SK-N-SH treated with all-trans-retinoic acid at 6 μM for 48 hours (cell line): ENCODE data around the gene B4GALNT3.

ENCODE experiments used
- ATAC-seq: fragments of 200-7000 bp; cut with Tn5 transposase; 3 replicates; pipeline ENCODE4 v1.9.1; 2020; ENCODE audit warnings: mild to moderate bottlenecking, moderate library complexity
- ARNTL ChIP-seq: fragments of 450-650 bp; formaldehyde crosslinking; IDR thresholded peaks from 2 replicates; pipeline ENCODE4 v1.5.0; 2020; ENCODE audit warnings: low read depth, mild to moderate bottlenecking, moderate library complexity, borderline replicate concordance
- BACH2 ChIP-seq: fragments of 250-450 bp; sonication (Bioruptor Pico); IDR thresholded peaks from 2 replicates; pipeline ENCODE4 v1.9.0; 2021; ENCODE audit warnings: mild to moderate bottlenecking, borderline replicate concordance
- CSDC2 ChIP-seq: fragments of 250-450 bp; sonication (Bioruptor Pico); IDR thresholded peaks from 2 replicates; pipeline ENCODE4 v1.5.0; 2020; ENCODE audit warnings: mild to moderate bottlenecking, moderate library complexity
- ESRRG ChIP-seq: fragments of 250-450 bp; sonication (Bioruptor Pico); IDR thresholded peaks from 2 replicates; pipeline ENCODE4 v1.6.1; 2021; ENCODE audit warnings: mild to moderate bottlenecking
- GLIS3 ChIP-seq: fragments of 250-450 bp; sonication (Bioruptor Pico); IDR thresholded peaks from 2 replicates; pipeline ENCODE4 v1.5.0; 2020; ENCODE audit warnings: mild to moderate bottlenecking, moderate library complexity
- ISL1 ChIP-seq: fragments of 250-450 bp; sonication (Bioruptor Pico); IDR thresholded peaks from 2 replicates; pipeline ENCODE4 v2.1.2; 2022; ENCODE audit warnings: mild to moderate bottlenecking, moderate library complexity
- OSR1 ChIP-seq: fragments of 250-450 bp; sonication (Bioruptor Pico); IDR thresholded peaks from 2 replicates; pipeline ENCODE4 v1.8.0; 2022; ENCODE audit warnings: moderate library complexity, mild to moderate bottlenecking, inconsistent platforms
- PPARA ChIP-seq: fragments of 250-450 bp; sonication (Bioruptor Pico); IDR thresholded peaks from 2 replicates; pipeline ENCODE4 v1.5.0; 2020; ENCODE audit warnings: mild to moderate bottlenecking, borderline replicate concordance
- RARB ChIP-seq: fragments of 250-450 bp; sonication (Bioruptor Pico); IDR thresholded peaks from 2 replicates; pipeline ENCODE4 v1.8.0; 2021; ENCODE audit warnings: mild to moderate bottlenecking, moderate library complexity
- SNAI2 ChIP-seq: fragments of 250-450 bp; sonication (Bioruptor Pico); IDR thresholded peaks from 2 replicates; pipeline ENCODE4 v1.5.0; 2020; ENCODE audit warnings: mild to moderate bottlenecking, moderate library complexity
- TCF4 ChIP-seq: fragments of 250-450 bp; sonication (Bioruptor Pico); IDR thresholded peaks from 2 replicates; pipeline ENCODE4 v1.8.0; 2021; ENCODE audit warnings: mild to moderate bottlenecking, moderate library complexity, borderline replicate concordance
- ZC3H10 ChIP-seq: fragments of 250-450 bp; sonication (Bioruptor Pico); IDR thresholded peaks from 2 replicates; pipeline ENCODE4 v1.5.1; 2021; ENCODE audit warnings: mild to moderate bottlenecking, moderate library complexity
- ZFP30 ChIP-seq: fragments of 450-650 bp; formaldehyde crosslinking; IDR thresholded peaks from 2 replicates; pipeline ENCODE4 v1.5.0; 2022; ENCODE audit warnings: mild to moderate bottlenecking, moderate library complexity
- ZNF565 ChIP-seq: fragments of 450-650 bp; formaldehyde crosslinking; conservative IDR thresholded peaks from 2 replicates; pipeline ENCODE4 v1.5.0; 2020; ENCODE audit warnings: low read depth, mild to moderate bottlenecking, moderate library complexity
- ZNF70 ChIP-seq: fragments of 450-650 bp; formaldehyde crosslinking; IDR thresholded peaks from 2 replicates; pipeline ENCODE4 v1.5.0; 2020; ENCODE audit warnings: mild to moderate bottlenecking, moderate library complexity
- ZNF8 ChIP-seq: fragments of 450-650 bp; formaldehyde crosslinking; IDR thresholded peaks from 2 replicates; pipeline ENCODE4 v1.5.0; 2020; ENCODE audit warnings: mild to moderate bottlenecking, moderate library complexity
- TF ChIP-seq, protein P1 (sequence below): fragments of 250-450 bp; sonication (Bioruptor Pico); IDR thresholded peaks from 2 replicates; pipeline ENCODE4 v1.5.0; 2020; ENCODE audit warnings: mild to moderate bottlenecking, moderate library complexity
- TF ChIP-seq, protein P2 (sequence below): fragments of 250-450 bp; sonication (Bioruptor Pico); IDR thresholded peaks from 2 replicates; pipeline ENCODE4 v1.5.1; 2020; ENCODE audit warnings: low read depth, mild to moderate bottlenecking, moderate library complexity
- TF ChIP-seq, protein P3 (sequence below): fragments of 250-450 bp; sonication (Bioruptor Pico); IDR thresholded peaks from 2 replicates; pipeline ENCODE4 v1.8.0; 2020; ENCODE audit warnings: mild to moderate bottlenecking, moderate library complexity, borderline replicate concordance
- TF ChIP-seq, protein P4 (sequence below): fragments of 250-450 bp; sonication (Bioruptor Pico); IDR thresholded peaks from 2 replicates; pipeline ENCODE4 v1.8.0; 2021; ENCODE audit warnings: low read depth, mild to moderate bottlenecking, moderate library complexity, borderline replicate concordance

B4GALNT3 gene

DNA sequence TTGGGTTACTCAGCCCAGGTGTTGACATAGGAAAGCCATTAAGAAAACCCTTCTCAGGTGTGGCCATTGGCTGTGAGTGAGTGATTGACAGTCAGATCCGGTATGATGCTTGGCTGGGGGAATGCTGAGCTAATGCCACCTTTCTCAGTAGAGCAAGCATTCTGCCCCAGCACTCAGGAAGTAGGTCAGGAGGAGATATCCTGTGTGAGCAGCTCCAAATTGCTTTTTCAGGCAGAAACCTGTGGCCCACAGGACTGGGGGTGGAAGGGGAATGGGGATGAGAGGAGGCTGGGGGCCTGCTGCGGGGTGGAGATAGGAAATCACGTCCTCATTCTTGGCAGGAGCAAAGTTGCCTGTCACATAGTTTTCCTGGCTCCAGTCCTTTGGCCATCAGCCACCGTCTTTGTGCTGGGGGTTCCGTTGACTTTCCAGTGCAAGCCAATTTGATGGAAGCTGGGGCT lies 147.8 kb downstream of the B4GALNT3 start:
- TF ChIP-seq ZNF565 (CRISPR knock-in tag), result no peak
- TF ChIP-seq ZNF70, result no peak
- TF ChIP-seq ARNTL (CRISPR knock-in tag), result no peak
- TF ChIP-seq, protein P1, sequence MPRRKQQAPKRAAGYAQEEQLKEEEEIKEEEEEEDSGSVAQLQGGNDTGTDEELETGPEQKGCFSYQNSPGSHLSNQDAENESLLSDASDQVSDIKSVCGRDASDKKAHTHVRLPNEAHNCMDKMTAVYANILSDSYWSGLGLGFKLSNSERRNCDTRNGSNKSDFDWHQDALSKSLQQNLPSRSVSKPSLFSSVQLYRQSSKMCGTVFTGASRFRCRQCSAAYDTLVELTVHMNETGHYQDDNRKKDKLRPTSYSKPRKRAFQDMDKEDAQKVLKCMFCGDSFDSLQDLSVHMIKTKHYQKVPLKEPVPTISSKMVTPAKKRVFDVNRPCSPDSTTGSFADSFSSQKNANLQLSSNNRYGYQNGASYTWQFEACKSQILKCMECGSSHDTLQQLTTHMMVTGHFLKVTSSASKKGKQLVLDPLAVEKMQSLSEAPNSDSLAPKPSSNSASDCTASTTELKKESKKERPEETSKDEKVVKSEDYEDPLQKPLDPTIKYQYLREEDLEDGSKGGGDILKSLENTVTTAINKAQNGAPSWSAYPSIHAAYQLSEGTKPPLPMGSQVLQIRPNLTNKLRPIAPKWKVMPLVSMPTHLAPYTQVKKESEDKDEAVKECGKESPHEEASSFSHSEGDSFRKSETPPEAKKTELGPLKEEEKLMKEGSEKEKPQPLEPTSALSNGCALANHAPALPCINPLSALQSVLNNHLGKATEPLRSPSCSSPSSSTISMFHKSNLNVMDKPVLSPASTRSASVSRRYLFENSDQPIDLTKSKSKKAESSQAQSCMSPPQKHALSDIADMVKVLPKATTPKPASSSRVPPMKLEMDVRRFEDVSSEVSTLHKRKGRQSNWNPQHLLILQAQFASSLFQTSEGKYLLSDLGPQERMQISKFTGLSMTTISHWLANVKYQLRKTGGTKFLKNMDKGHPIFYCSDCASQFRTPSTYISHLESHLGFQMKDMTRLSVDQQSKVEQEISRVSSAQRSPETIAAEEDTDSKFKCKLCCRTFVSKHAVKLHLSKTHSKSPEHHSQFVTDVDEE (CRISPR knock-in tag), result no peak
- no peak for TF ChIP-seq SNAI2 (CRISPR knock-in tag)
- no peak for TF ChIP-seq ZNF8 (CRISPR knock-in tag)
- TF ChIP-seq RARB, result no peak
- no peak for TF ChIP-seq BACH2 (CRISPR knock-in tag)
- no peak for TF ChIP-seq ZC3H10 (CRISPR knock-in tag)
- no peak for TF ChIP-seq TCF4 (CRISPR knock-in tag)
- no peak for TF ChIP-seq ZFP30 (CRISPR knock-in tag)
- TF ChIP-seq GLIS3 (CRISPR knock-in tag), result no peak
- ATAC-seq, result no peak

DNA sequence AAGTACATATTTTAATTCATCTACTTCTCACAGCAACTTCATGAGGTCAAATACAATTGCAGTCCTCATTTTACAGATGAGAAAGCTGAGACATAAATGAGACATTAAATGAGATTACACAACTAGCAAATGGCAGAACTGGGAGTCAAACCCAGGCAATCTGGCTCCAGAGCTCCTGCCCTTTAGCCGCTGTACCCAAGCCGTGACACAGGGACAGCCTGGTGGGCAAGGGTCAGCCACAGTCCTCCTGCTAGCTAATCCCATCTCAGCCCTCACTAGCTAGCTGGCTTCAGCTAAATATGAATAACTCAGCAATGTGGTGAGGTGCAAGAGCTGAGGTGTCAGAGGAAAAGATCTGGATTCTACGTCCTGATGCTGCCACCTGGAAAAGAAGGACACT lies 148.7 kb downstream of the B4GALNT3 start:
- TF ChIP-seq ZNF70 (no peak), RARB (no peak), ZC3H10 (CRISPR knock-in tag) (no peak), ESRRG (no peak), BACH2 (CRISPR knock-in tag) (no peak), OSR1 (CRISPR knock-in tag) (no peak), PPARA (CRISPR knock-in tag) (no peak), ISL1 (CRISPR knock-in tag) (no peak), ARNTL (CRISPR knock-in tag) (no peak), TCF4 (CRISPR knock-in tag) (no peak), ZNF8 (CRISPR knock-in tag) (no peak), SNAI2 (CRISPR knock-in tag) (no peak), ZNF565 (CRISPR knock-in tag) (no peak), ZFP30 (CRISPR knock-in tag) (no peak)
- TF ChIP-seq, protein P2, sequence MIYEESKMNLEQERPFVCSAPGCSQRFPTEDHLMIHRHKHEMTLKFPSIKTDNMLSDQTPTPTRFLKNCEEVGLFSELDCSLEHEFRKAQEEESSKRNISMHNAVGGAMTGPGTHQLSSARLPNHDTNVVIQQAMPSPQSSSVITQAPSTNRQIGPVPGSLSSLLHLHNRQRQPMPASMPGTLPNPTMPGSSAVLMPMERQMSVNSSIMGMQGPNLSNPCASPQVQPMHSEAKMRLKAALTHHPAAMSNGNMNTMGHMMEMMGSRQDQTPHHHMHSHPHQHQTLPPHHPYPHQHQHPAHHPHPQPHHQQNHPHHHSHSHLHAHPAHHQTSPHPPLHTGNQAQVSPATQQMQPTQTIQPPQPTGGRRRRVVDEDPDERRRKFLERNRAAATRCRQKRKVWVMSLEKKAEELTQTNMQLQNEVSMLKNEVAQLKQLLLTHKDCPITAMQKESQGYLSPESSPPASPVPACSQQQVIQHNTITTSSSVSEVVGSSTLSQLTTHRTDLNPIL (CRISPR knock-in tag), result no peak
- TF ChIP-seq, protein P1 (CRISPR knock-in tag), result no peak
- TF ChIP-seq, all 23 proteins: peak for 0
- no peak for ATAC-seq

DNA sequence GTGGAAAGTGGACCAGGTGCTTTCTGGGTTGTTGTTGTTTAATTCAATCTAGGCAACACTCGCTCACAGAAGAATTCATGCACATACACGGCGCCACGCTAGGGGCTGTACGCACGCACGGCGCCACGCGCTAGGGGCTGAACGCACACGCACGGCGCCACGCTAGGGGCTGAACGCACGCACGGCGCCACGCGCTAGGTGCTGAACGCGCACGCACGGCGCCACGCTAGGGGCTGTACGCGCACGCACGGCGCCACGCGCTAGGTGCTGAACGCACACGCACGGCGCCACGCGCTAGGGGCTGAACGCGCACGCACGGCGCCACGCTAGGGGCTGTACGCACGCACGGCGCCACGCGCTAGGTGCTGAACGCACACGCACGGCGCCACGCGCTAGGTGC lies 149.2 kb downstream of the B4GALNT3 start:
- no peak for ATAC-seq
- no peak for TF ChIP-seq BACH2 (CRISPR knock-in tag)
- no peak for TF ChIP-seq GLIS3 (CRISPR knock-in tag)
- TF ChIP-seq ZC3H10 (CRISPR knock-in tag), result no peak
- TF ChIP-seq, protein P3, sequence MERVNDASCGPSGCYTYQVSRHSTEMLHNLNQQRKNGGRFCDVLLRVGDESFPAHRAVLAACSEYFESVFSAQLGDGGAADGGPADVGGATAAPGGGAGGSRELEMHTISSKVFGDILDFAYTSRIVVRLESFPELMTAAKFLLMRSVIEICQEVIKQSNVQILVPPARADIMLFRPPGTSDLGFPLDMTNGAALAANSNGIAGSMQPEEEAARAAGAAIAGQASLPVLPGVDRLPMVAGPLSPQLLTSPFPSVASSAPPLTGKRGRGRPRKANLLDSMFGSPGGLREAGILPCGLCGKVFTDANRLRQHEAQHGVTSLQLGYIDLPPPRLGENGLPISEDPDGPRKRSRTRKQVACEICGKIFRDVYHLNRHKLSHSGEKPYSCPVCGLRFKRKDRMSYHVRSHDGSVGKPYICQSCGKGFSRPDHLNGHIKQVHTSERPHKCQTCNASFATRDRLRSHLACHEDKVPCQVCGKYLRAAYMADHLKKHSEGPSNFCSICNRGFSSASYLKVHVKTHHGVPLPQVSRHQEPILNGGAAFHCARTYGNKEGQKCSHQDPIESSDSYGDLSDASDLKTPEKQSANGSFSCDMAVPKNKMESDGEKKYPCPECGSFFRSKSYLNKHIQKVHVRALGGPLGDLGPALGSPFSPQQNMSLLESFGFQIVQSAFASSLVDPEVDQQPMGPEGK (CRISPR knock-in tag), result no peak
- no peak for TF ChIP-seq ZNF70
- TF ChIP-seq OSR1 (CRISPR knock-in tag), result no peak
- TF ChIP-seq ISL1 (CRISPR knock-in tag), result no peak
- TF ChIP-seq CSDC2, result no peak
- TF ChIP-seq, protein P4, sequence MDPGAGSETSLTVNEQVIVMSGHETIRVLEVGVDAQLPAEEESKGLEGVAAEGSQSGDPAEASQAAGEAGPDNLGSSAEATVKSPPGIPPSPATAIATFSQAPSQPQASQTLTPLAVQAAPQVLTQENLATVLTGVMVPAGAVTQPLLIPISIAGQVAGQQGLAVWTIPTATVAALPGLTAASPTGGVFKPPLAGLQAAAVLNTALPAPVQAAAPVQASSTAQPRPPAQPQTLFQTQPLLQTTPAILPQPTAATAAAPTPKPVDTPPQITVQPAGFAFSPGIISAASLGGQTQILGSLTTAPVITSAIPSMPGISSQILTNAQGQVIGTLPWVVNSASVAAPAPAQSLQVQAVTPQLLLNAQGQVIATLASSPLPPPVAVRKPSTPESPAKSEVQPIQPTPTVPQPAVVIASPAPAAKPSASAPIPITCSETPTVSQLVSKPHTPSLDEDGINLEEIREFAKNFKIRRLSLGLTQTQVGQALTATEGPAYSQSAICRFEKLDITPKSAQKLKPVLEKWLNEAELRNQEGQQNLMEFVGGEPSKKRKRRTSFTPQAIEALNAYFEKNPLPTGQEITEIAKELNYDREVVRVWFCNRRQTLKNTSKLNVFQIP, result no peak
- TF ChIP-seq, protein P1 (CRISPR knock-in tag), result no peak
- TF ChIP-seq SNAI2 (CRISPR knock-in tag), result no peak
